ENCODE data around the gene KCNQ4. TPM values are rescaled to one million over a fixed set of nuclear protein-coding genes. Genes with fewer than 3 reads are reported as not detected.

Gene KCNQ4
- total RNA-seq, 1 donor, result under 0.01 TPM

DNA sequence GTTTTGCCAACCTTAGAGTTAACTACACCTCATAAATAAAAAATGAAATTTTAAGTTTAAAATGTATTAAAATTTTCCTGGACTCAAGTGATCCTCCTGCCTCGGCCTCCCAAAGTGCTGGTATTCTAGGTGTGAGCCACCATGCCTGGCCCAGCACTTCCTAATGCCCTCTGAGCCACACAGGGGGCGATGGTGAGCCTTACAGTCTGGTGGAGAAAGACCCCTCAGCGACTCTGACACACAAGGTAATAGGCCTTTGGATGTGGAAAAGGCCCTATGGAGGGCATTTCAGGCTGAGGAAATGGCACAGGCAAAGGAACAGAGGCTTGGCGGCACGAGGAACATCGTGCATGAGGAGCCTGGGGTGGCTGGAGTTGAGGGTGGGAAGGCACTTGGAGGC lies 71.9 kb downstream of the KCNQ4 start:
- H3K9me3 ChIP-seq (ENCODE audit: low read depth, low read length), result no peaks in the 10 kb centered on the region
- no peaks in the 10 kb centered on the region for H3K27me3 ChIP-seq (ENCODE audit: insufficient read depth, low read length)
- H3K4me1 ChIP-seq (ENCODE audit: insufficient read depth, low read length), result peaks cover 6% of the 10 kb centered on the region
- no peak overlapping the region for H3K4me3 ChIP-seq (ENCODE audit: low read length)

DNA sequence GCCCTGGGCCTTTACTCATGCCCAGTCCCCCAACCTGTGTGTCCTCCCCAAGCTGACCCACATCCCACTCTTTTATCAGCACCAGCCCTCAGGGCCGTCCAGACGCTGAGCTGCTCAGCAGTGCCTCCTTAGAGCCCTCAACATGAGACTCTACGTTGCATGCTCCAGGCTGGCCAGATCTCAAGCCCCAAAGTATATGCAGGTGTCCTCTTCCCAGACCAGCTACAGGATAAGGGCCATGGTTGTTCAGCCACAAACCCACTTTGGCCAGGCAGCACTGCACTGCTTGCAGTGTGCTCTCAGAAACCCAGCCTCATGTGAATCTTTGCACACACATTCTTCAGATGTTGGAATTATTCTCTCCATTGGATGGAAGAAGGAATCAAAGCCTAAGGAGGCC lies 72.5 kb downstream of the KCNQ4 start:
- Histone ChIP-seq H3K4me3 (ENCODE audit: low read length) (no peak overlapping the region), H3K27me3 (ENCODE audit: insufficient read depth, low read length) (no peaks in the 10 kb centered on the region), H3K4me1 (ENCODE audit: insufficient read depth, low read length) (peaks cover 12% of the 10 kb centered on the region), H3K9me3 (ENCODE audit: low read depth, low read length) (no peaks in the 10 kb centered on the region)

DNA sequence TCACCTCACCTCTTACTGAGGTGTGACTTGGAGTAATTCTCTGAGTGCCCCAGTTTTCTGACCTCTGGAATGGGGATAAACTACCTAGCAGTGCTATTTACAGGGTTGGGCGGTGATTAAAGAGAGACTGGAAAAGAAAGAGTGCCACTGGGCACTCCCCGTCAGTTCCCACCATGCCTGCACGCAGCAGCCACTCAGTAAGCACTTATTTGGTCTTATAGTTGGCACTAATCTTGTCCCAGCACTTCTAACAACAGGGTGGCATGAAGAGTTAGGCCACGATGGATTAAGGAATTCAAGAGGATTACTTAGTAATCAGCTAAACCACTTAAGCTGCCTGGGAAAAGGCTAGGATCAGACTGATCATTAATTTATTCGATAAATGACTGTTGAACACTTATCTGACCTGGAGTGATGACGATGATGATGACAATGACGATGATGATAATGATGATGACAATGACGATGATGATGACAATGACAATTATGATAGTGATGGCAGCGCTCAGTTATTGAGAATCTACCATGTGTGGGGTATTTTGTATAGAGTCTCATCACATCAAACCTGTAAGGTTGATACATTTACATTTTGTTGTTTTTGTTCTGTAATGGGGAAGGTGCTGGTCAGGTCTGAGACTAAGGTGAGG lies 73.2 kb downstream of the KCNQ4 start:
- Histone ChIP-seq H3K9me3 (ENCODE audit: low read depth, low read length) (no peaks in the 10 kb centered on the region), H3K27me3 (ENCODE audit: insufficient read depth, low read length) (no peaks in the 10 kb centered on the region), H3K4me1 (ENCODE audit: insufficient read depth, low read length) (peaks cover 15% of the 10 kb centered on the region), H3K4me3 (ENCODE audit: low read length) (no peak overlapping the region)

DNA sequence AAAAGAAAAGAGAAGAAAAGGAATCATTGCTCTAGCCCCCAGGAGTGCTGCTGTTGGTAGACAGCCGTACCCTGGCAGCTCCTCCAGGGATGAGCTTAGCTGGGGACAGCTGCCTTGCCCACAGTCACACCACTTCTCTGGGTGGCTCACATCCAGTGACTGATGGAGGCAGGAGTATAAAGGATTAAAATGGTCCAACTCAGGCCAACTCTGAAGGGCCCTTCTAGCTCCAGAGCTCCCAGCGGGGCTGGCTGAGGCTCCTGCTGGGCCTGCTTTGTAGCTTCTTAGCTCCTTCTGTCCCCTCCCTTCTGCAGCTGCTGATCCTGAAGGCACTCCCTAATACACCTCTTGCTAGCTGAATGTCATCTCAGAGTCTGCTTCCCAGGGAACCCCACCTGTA lies 74.2 kb downstream of the KCNQ4 start:
- no peaks in the 10 kb centered on the region for H3K9me3 ChIP-seq (ENCODE audit: low read depth, low read length)
- peaks cover 18% of the 10 kb centered on the region for H3K4me1 ChIP-seq (ENCODE audit: insufficient read depth, low read length)
- H3K4me3 ChIP-seq (ENCODE audit: low read length), result no peak overlapping the region
- no peaks in the 10 kb centered on the region for H3K27me3 ChIP-seq (ENCODE audit: insufficient read depth, low read length)

DNA sequence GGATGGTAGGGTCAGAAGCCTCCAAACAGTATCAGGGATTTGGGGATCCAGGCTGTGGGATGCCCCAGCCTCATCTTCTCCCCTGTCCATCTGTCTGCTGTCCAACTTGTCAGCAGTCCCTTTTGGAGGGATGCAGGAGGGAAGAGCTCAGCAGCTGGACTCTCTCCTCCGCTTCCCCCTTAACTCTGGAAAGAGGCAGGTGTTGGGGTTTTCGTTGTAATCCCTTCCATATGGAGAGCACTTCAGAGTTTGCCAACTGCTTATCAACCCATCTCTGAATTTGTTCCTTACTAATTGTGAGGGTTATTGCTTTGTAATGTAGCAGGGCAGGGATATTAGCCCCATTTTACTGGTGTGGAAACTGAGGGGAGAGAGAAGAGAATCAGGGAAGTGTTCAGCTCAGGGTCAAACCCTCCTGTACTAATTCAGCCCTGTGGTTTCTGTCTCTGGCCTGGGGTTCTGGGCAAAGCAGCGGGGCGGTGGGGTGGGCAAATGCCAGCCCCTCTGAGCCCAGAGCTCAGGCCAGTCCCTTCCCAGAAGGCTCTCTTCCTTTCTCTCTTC lies 75.3 kb downstream of the KCNQ4 start:
- no peaks in the 10 kb centered on the region for H3K9me3 ChIP-seq (ENCODE audit: low read depth, low read length)
- no peaks in the 10 kb centered on the region for H3K27me3 ChIP-seq (ENCODE audit: insufficient read depth, low read length)
- no peak overlapping the region for H3K4me3 ChIP-seq (ENCODE audit: low read length)
- peaks cover 25% of the 10 kb centered on the region for H3K4me1 ChIP-seq (ENCODE audit: insufficient read depth, low read length)

DNA sequence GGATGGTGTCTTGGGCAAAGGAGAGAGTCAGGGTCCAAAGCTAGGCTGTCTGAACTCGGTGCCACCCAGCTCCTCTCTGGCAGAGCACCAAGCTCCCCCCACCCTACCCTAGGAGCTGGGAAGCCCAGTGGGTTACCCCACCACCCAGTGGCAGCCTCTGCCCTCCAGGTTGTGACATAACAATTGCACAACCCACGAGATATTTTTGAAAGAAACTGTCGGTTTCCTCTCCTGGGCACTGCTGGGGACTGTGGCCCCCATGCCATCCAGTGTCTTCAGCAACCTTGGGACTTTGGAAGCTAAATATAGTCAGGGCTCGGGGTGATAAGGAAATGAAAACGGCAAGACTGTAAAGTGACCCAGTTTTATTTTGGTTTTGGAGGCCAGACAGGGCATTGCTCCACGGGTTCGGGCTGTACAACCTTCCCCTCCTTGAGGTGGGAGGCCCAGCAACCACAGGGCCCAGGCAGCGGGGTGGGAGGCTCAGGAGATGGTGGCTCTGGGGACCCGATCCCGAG lies 77.2 kb downstream of the KCNQ4 start:
- peaks cover 25% of the 10 kb centered on the region for H3K4me1 ChIP-seq (ENCODE audit: insufficient read depth, low read length)
- no peaks in the 10 kb centered on the region for H3K9me3 ChIP-seq (ENCODE audit: low read depth, low read length)
- no peaks in the 10 kb centered on the region for H3K27me3 ChIP-seq (ENCODE audit: insufficient read depth, low read length)
- peak overlapping the region; percentile 55 for H3K4me3 ChIP-seq (ENCODE audit: low read length)

DNA sequence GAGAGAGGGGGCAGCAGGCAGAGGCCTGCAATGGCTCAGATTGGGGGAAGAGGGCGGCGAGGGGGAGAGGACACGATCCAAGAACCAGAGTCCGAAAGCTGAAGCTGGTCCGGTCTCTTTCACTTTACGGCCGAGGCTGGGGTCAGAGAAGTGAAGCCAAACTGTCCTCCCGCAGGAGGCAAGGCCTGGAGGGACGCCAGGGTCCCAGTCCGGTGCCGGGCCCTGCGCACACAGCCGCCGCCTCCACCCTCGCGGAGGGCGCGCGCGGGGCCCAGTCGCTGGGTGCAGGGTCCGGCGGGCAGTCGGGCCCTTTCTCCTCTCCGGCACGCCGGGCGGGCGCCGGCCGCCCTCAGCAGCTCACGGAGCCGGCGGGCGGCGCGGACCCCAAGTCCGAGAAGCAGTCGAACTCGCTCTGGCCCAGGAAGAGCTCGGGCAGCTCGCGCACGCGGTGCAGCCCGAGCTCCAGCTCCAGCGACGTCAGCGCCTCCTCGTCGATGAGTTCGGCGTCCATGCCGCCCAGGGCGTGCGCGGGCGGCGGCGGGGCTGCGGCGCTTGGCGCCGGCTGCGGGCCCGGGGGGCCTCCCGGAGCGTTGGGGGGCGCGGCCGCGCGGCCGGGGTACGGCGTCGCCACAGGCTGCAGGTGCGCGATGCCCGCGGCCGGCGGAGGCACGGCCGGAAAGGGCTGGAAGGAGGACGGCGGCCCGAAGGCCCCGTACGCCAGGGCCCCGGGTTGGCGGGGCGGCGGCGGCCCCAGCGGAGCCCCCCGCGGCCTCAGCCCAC lies 77.8 kb downstream of the KCNQ4 start:
- Histone ChIP-seq H3K4me1 (ENCODE audit: insufficient read depth, low read length) (peaks cover 25% of the 10 kb centered on the region), H3K9me3 (ENCODE audit: low read depth, low read length) (no peaks in the 10 kb centered on the region), H3K4me3 (ENCODE audit: low read length) (peak overlapping the region; percentile 55), H3K27me3 (ENCODE audit: insufficient read depth, low read length) (no peaks in the 10 kb centered on the region)

DNA sequence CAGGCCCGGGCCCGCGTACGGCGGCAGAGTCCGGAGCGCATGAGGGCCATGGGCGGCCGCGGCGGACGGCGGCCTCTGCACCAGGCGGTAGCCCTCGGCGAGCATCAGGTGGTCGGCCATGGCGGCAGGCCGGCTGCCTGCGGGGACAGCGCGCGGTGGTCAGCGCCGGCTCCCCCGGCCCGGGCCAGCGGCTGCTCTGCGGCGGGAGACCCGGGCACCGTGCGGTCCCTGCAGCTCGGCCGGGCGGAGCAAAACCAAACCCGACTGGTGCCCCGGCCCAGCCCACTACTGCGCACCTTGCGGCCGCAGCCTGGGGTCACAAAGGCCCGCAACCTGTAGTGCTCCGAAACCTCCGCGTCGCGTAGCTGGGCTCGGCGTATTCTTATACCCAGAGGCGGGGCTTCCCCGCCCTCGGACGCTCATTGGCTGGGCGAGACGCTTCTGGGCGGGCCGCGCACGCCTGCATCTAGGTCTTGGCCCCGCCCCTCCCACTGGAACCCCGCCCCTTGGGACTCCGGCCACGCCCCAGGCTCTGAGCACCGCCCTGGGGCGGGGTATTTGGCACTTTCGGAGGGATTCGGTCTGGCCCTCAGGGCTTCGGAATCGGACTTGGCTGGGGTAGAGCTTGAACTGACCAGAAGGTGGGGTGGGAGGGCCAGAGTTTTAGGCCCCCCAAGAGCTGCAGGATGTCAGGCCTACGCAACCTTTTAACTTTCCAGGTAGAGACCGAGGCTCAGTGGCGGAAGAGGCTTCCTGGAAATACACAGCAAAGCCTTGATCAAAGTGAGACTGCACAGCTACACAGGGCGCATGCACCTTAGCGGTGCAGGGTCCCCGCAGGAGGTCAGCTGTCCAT lies 78.6 kb downstream of the KCNQ4 start, which contains the start of gene CITED4:
Gene CITED4, minus strand, starts transcription at position 356 of the 856 bp plus-strand sequence. Its CDS starts 236 bp downstream, at position 120.
- H3K27me3 ChIP-seq (ENCODE audit: insufficient read depth, low read length), result no peaks in the 10 kb centered on the region
- H3K4me3 ChIP-seq (ENCODE audit: low read length), result peak within 1 kb of the TSS; percentile 55
- H3K4me1 ChIP-seq (ENCODE audit: insufficient read depth, low read length), result peaks cover 25% of the 10 kb centered on the region
- no peaks in the 10 kb centered on the region for H3K9me3 ChIP-seq (ENCODE audit: low read depth, low read length)

DNA sequence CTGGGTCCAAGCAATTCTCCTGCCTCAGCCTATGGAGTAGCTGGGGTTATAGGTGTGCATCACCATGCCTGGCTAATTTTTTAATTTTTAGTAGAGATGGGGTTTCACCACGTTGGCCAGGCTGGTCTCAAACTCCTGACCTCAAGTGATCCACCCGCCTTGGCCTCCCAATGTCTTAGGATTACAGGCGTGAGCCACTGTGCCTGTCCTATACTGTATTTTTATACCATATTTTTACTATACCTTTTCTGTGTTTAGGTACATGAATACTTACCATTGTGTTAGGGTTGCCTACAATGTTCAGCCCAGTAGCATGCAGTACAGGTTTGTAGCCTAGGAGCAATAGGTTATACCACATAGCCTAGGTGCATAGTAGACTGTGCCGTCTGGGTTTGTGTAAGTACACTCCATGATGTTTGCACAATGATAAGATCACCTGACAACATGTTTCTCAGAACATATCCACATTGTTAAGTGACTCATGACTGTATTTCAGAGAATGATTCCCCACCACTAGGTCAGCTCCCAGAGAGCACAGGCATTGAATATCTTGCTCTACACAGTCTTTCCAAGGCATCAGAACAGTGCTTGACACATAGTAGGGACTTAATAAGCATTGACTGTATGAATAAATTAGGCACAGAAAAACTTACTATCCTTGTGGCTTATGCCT lies 84.6 kb downstream of the KCNQ4 start:
- H3K4me1 ChIP-seq (ENCODE audit: insufficient read depth, low read length), result peaks cover 4% of the 10 kb centered on the region
- H3K9me3 ChIP-seq (ENCODE audit: low read depth, low read length), result no peaks in the 10 kb centered on the region
- H3K27me3 ChIP-seq (ENCODE audit: insufficient read depth, low read length), result no peaks in the 10 kb centered on the region
- no peak overlapping the region for H3K4me3 ChIP-seq (ENCODE audit: low read length)

DNA sequence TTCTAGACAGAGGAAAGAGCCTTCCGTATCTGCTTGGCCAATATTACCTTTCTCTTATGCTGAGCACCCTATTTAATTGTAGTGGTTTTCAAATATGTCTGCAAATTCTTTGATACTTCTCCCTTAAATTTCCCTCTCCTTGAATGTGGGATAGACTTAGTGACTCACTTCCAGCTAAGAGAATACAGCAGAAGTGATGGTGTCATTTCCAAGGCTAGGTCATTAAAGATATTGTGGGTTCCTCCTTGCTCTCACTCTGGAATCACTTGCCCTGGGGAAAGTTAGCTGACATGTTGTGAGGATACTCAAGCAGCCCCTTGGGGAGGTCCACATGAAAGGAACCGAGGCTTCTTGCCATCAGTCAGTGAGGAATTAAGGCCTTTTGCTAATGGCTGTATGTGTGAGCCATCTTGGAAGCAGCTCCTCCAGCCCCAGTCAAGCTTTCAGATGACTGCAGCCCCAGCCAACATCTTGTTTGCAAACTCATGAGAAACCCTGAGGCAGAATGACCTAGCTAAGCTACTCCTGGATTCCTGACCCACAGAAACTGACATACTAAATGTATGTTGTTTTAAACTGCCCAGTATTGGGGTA lies 86.6 kb downstream of the KCNQ4 start:
- H3K9me3 ChIP-seq (ENCODE audit: low read depth, low read length), result no peaks in the 10 kb centered on the region

DNA sequence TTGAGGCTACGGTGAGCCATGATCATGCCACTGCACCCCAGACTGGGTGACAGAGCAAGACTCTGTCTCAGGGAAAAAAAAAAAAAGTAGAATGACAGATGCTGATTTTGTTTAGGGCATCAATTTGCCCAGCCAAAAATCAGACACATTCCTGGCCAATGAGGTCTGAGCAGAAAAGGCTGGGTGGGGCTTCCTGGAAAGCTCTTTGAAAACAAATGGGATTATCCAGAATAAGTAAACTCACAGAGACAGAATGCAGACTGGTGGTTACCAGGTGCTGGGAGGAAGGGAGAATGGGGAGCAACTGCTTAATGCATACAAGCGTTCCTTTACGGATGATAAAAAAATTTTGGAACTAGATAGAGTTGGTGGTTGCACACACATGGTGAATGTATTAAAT lies 88.7 kb downstream of the KCNQ4 start:
- no peaks in the 10 kb centered on the region for H3K9me3 ChIP-seq (ENCODE audit: low read depth, low read length)
- no peak overlapping the region for H3K4me3 ChIP-seq (ENCODE audit: low read length)
- peaks cover 32% of the 10 kb centered on the region for H3K4me1 ChIP-seq (ENCODE audit: insufficient read depth, low read length)
- no peaks in the 10 kb centered on the region for H3K27me3 ChIP-seq (ENCODE audit: insufficient read depth, low read length)

More for the DNA sequence above, 86.6 kb downstream of the KCNQ4 start:
- Histone ChIP-seq H3K4me1 (ENCODE audit: insufficient read depth, low read length) (peaks cover 11% of the 10 kb centered on the region), H3K4me3 (ENCODE audit: low read length) (no peak overlapping the region), H3K27me3 (ENCODE audit: insufficient read depth, low read length) (no peaks in the 10 kb centered on the region)

DNA sequence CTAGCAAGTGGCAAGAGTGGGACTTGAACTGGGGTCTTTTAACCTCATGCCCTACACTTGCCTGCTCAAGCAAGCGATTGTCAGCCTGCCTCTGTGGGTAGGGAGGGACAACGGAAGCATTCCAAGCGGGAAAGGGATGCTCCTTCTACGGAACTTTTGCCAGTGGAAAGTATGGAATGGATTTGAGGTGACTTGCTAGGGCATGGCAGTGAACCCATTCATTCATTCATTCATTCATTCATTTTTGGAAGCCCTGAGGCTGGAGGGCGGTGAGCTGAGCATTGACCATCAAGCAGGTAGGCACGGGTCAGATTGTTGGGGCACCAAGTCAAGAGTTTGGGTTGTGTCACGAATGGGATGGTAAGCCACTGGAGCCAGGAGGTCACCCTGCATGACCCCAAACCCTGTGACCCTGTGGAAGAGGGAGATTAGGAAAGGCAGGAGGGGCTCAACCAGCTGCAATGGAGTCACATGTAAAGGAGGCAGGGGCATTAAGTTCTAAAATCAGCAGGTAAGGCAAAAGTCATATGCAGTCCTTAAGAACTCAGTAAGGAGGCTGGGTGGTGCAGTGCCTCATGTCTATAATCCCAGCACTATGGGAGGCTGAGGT lies 90.4 kb downstream of the KCNQ4 start:
- Histone ChIP-seq H3K4me1 (ENCODE audit: insufficient read depth, low read length) (peaks cover 39% of the 10 kb centered on the region), H3K27me3 (ENCODE audit: insufficient read depth, low read length) (no peaks in the 10 kb centered on the region), H3K9me3 (ENCODE audit: low read depth, low read length) (no peaks in the 10 kb centered on the region), H3K4me3 (ENCODE audit: low read length) (no peak overlapping the region)

DNA sequence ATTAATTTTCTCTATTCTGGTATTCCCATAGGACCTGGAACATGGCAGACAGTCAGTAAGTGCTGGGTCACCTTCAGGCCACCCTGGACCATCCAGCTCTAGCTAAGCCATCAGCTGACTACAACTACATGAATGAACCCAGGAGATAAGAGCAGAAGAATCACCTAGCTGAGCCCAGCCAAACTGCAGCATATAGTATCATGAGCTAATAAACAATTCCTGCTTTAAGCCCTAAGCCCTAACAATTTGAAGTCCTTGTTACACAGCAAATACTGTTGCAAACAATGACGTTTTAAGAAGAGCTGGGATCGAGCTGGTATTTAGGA lies 92.8 kb downstream of the KCNQ4 start:
- H3K4me1 ChIP-seq (ENCODE audit: insufficient read depth, low read length), result peaks cover 39% of the 10 kb centered on the region
- no peak overlapping the region for H3K4me3 ChIP-seq (ENCODE audit: low read length)
- no peaks in the 10 kb centered on the region for H3K27me3 ChIP-seq (ENCODE audit: insufficient read depth, low read length)
- H3K9me3 ChIP-seq (ENCODE audit: low read depth, low read length), result no peaks in the 10 kb centered on the region

DNA sequence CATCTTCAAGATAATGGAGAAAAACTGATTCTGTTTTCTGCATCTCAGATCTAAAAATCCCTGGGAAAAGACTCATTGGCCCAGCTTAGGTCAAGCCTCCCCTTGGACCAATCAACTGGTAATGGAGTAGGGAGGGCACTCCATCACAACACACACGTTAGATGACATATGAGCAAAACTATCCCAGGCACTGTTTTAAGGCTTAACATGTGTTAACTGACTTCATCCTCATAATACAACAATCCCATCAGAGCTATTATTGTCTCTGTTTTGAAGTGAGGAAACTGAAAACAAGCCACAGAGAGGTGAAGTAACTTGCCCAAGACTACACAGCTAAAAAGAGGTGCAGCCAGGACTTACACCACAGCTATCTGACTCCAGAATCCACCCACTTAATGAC lies 93.3 kb downstream of the KCNQ4 start:
- Histone ChIP-seq H3K27me3 (ENCODE audit: insufficient read depth, low read length) (no peaks in the 10 kb centered on the region), H3K9me3 (ENCODE audit: low read depth, low read length) (no peaks in the 10 kb centered on the region), H3K4me3 (ENCODE audit: low read length) (no peak overlapping the region), H3K4me1 (ENCODE audit: insufficient read depth, low read length) (peaks cover 39% of the 10 kb centered on the region)

All from mononuclear cell (primary cell).